K562 (cell line): ENCODE measurements around the gene SND1. TPM values are rescaled to one million over a fixed set of nuclear protein-coding genes. Genes with fewer than 3 reads are reported as not detected.

Source experiments
- ATAC-seq: fragments of 200-7000 bp; cut with Tn5 transposase; 3 replicates; pipeline ENCODE4 v1.9.1; 2020; ENCODE audit warnings: moderate library complexity
- BruUV-seq: library from RNA; stranded (reverse); fragments of 400-500 nt; replicated peaks from 2 replicates; lab custom pipeline; 2021; lab: Mats Ljungman, UMichigan
- CTCF ChIA-PET: fragments of 300-600 bp; formaldehyde crosslinking; extraction: SDS; loops from one replicate; lab custom pipeline; 2021; ENCODE audit warnings: low intra/inter-chr PET ratio; lab: Yijun Ruan, JAX
- POLR2A ChIA-PET: fragments of 300-600, 350-650 bp; sonication (Branson Sonifier 250); formaldehyde crosslinking; extraction: SDS; loops from one replicate; lab custom pipeline; 2021; ENCODE audit warnings: antibody characterized with exemption, inconsistent platforms; lab: Yijun Ruan, JAX
- DNase-seq, 4 experiments: peaks; one replicate each; pipeline versions ENCODE4 v3.0.0 to v3.0.0-alpha.2; 2011 to 2018; ENCODE audit warnings: low spot score in 3 of 4, mixed read lengths in 3 of 4; ENCODE audit errors: extremely low read depth in 1 of 4
- FAIRE-seq: peaks from 2 replicates; lab custom pipeline; 2011; peaks lifted over from hg19 to GRCh38; lab: Jason Lieb, UNC
- H2AFZ ChIP-seq: 2 replicates; pipeline ENCODE4 v1.6.0; 2011; ENCODE audit warnings: low read depth, low read length, control low read depth, inconsistent platforms
- H3K27ac ChIP-seq: fragments of 200-600 bp; 3 replicates; pipeline ENCODE4 v1.8.0; 2011; ENCODE audit warnings: low read depth, mild to moderate bottlenecking, control low read depth, inconsistent platforms, low read length, moderate library complexity, mixed read lengths; ENCODE audit errors: extremely low read depth
- H3K27me3 ChIP-seq, 2 experiments: fragments of 300-600 bp in 1 of 2; 2 replicates in 1 of 2; 3 replicates in 1 of 2; pipeline versions ENCODE4 v1.6.0 to v1.8.0; 2011; ENCODE audit warnings: inconsistent platforms in 2 of 2, low read length in 2 of 2, mild to moderate bottlenecking in 1 of 2, mixed read lengths in 1 of 2, moderate library complexity in 1 of 2; ENCODE audit not compliant: control insufficient read depth in 2 of 2, insufficient read depth in 2 of 2
- H3K36me3 ChIP-seq: fragments of 300-600 bp; 3 replicates; pipeline ENCODE4 v1.8.0; 2011; ENCODE audit warnings: mild to moderate bottlenecking, low read length, inconsistent platforms; ENCODE audit not compliant: control insufficient read depth, insufficient read depth
- H3K4me1 ChIP-seq, 2 experiments: fragments of 200-600 bp in 1 of 2; replicated peaks in 1 of 2; 2 replicates in 1 of 2; 3 replicates in 1 of 2; pipeline versions ENCODE4 v1.5.1 to v1.8.0; 2011; ENCODE audit warnings: inconsistent platforms in 2 of 2, low read length in 2 of 2, mild to moderate bottlenecking in 1 of 2, mixed read lengths in 1 of 2, moderate library complexity in 1 of 2; ENCODE audit not compliant: control insufficient read depth in 2 of 2, insufficient read depth in 2 of 2
- H3K4me2 ChIP-seq: 2 replicates; pipeline ENCODE4 v1.6.1; 2011; ENCODE audit warnings: low read length, control low read depth, inconsistent platforms, mixed read lengths; ENCODE audit not compliant: insufficient read depth
- H3K4me3 ChIP-seq: fragments of 200-600 bp; sonication (generic), shearing (Covaris generic); 2 replicates; pipeline ENCODE4 v1.5.1; 2016; ENCODE audit warnings: control low read depth, inconsistent platforms
- H3K79me2 ChIP-seq: fragments of 200-600 bp; 3 replicates; pipeline ENCODE4 v1.8.0; 2011; ENCODE audit warnings: low read length, inconsistent platforms; ENCODE audit not compliant: control insufficient read depth, insufficient read depth
- H3K9ac ChIP-seq, 2 experiments: 2 replicates each; pipeline versions ENCODE4 v1.6.0 to v1.6.1; 2011; ENCODE audit warnings: low read depth in 2 of 2, low read length in 2 of 2, control low read depth in 1 of 2, inconsistent platforms in 1 of 2, mild to moderate bottlenecking in 1 of 2, mixed read lengths in 1 of 2; ENCODE audit not compliant: insufficient read depth in 1 of 2
- H3K9me1 ChIP-seq: one replicate; pipeline ENCODE4 v1.6.0; 2011; ENCODE audit warnings: inconsistent platforms, mild to moderate bottlenecking, low read length, moderate library complexity; ENCODE audit not compliant: control insufficient read depth, insufficient read depth
- H3K9me3 ChIP-seq: replicated peaks from 2 replicates; pipeline ENCODE4 v1.5.1; 2011; ENCODE audit warnings: low read depth, low read length, inconsistent platforms; ENCODE audit not compliant: control insufficient read depth, insufficient read depth
- H4K20me1 ChIP-seq: replicated peaks from 2 replicates; pipeline ENCODE4 v1.6.1; 2011; ENCODE audit warnings: low read length, inconsistent platforms, mixed read lengths; ENCODE audit not compliant: control insufficient read depth, insufficient read depth
- RBM22 ChIP-seq: fragments of 200-400 bp; formaldehyde crosslinking; IDR thresholded peaks from 2 replicates; pipeline ENCODE4 v1.6.1; 2018; ENCODE audit warnings: low read length, low read depth; ENCODE audit not compliant: poor library complexity, severe bottlenecking
- RFX1 ChIP-seq: fragments of 450-650 bp; IDR thresholded peaks from 2 replicates; pipeline ENCODE4 v1.6.1; 2016; ENCODE audit warnings: mild to moderate bottlenecking, moderate library complexity
- SETDB1 ChIP-seq: IDR thresholded peaks from one replicate; pipeline ENCODE4 v1.6.1; 2012; ENCODE audit warnings: low read length, control low read depth, inconsistent platforms
- whole genome bisulfite sequencing: fragments of 100-300 bp; shearing (Covaris generic); methylation state at CpG from one replicate; pipeline ENCODE4 v1.1.6; 2016; ENCODE audit warnings: low coverage, mixed read lengths; ENCODE audit not compliant: insufficient coverage; ENCODE audit errors: missing lambda C conversion rate; 5-methylcytosine and 5-hydroxymethylcytosine counted together
- in situ Hi-C: fragments of 300-500 bp; cut with MboI; formaldehyde crosslinking; loops from 4 replicates; pipeline ENCODE4 v1.15.0; 2018; ENCODE audit warnings: inconsistent platforms, mixed read lengths
- intact Hi-C: fragments of 100-400 bp; cut with micrococcal nuclease; formaldehyde crosslinking; loops from 2 replicates; pipeline ENCODE4 v1.14.2; 2022
- polyA plus RNA-seq, 8 experiments: library from polyadenylated mRNA; depleted of rRNA in 4 of 8; stranded (reverse) in 5 of 8; unstranded in 3 of 8; fragments of >200 nt; fragmentation: Nextera tagmentation in 2 of 8; fragmentation: Illumina TruSeq in 1 of 8; extraction: Ambion mirVana in 2 of 8; extraction: Trizol in 1 of 8; gene quantifications; 2 replicates each; pipeline versions ENCODE4 v1.2.1 to v1.2.3, GENCODE V29; 2011 to 2014; ENCODE audit warnings: inconsistent platforms in 1 of 8, missing spikeins in 1 of 8
- total RNA-seq, 7 experiments: library from RNA; depleted of rRNA in 6 of 7; stranded (reverse); fragments of >200 nt in 6 of 7; fragmentation: Illumina TruSeq in 2 of 7; extraction: Trizol in 2 of 7; gene quantifications; 2 replicates each; pipeline versions ENCODE4 v1.2.1 to v1.2.3, GENCODE V29; 2011 to 2021; ENCODE audit warnings: low replicate concordance in 1 of 7
- TF ChIP-seq, protein P1 (sequence below): sonication (generic); formaldehyde crosslinking; IDR thresholded peaks from 2 replicates; pipeline ENCODE4 v1.8.0; 2022; ENCODE audit warnings: missing genetic modification reagents, mild to moderate bottlenecking, moderate library complexity, borderline replicate concordance
- TF ChIP-seq, protein P2 (sequence below): fragments of 450-650 bp; formaldehyde crosslinking; IDR thresholded peaks from 2 replicates; pipeline ENCODE4 v1.4.0; 2020; ENCODE audit warnings: mild to moderate bottlenecking, mixed read lengths
- TF ChIP-seq, protein P3 (sequence below): sonication (generic); formaldehyde crosslinking; IDR thresholded peaks from 2 replicates; pipeline ENCODE4 v1.5.0; 2020; ENCODE audit warnings: missing genetic modification reagents

SND1 gene
- total and polyA plus RNA-seq, 9 of the 15 experiments (the other 6 are each of a cell fraction or from before 2014, with no cell fraction given) = 46.5 to 307 (median 191) TPM

DNA sequence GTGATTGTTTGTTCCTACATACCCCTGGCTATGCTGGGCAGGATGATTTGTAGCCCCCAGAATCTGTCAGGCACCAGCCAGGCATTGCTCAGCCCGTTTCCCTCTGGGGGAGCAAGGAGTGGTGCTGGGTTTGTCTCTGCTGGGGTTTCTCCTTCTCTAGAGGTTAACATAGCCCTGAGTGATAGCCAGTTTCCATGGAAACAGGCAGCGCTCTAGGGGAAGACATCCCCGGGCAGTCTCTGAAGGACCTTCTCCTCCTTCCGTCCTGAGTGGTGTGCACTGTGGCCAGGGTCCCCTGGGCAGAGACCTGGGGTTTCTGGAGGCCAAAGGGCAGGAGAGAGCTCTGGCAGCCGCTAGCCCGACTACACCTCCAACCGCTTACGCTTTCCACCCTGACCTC, 429.8 kb downstream of the SND1 start:
- intact Hi-C loops = no loop called here

DNA sequence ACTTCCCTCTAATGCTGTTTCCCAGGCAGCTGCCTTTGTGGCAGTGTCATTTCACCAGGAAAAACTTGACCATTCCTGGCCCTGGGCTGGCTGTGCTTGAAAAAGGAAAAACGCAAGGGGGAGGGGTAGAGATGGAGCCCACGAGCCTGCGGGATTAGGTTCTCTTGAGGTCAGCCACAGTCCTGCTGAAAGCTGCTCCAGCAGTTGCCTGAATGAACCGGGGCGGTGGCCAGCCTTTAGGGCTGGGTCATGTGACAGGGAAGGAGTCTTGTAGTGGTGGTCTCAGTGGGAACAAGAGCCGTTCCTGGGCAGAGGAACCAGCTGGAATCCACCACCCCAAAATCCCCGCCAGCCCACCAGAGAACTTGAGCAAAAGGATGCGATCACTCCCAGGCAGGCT, 430.4 kb downstream of the SND1 start:
- Histone ChIP-seq H3K9me1 (peaks cover 8% of the 10 kb centered on the region), H2AFZ (no peak overlapping the region), H3K4me1 (peaks cover 0 to 3% of the 10 kb centered on the region in 2 experiments; a peak in 2 of 5 replicates), H3K36me3 (peaks cover 96% of the 10 kb centered on the region; the same call in 2 of the 3 replicates), H3K9me3 (no peaks in the 10 kb centered on the region), H4K20me1 (peaks cover 12% of the 10 kb centered on the region), H3K27ac (no peak overlapping the region), H3K4me2 (no peak overlapping the region), H3K4me3 (no peak overlapping the region), H3K79me2 (no peaks in the 10 kb centered on the region), H3K27me3 (no peaks in the 10 kb centered on the region), H3K9ac (no peak overlapping the region)
- BruUV-seq = no TSS peak
- CTCF ChIA-PET = no interaction called here
- 91% methylated on average over 8 of the region's 8 CpGs for WGBS
- FAIRE-seq (no peak), ATAC-seq (no peak), DNase-seq (no peak)
- intact Hi-C loops = no loop called here
- in situ Hi-C loops = no loop called here
- POLR2A ChIA-PET = interaction anchor here (0.7 kb wide), 1 partner anchor 16 kb away, joined by 3 read pairs; no protein-coding TSS in a partner anchor
- TF ChIP-seq RBM22 = peak; percentile 22
- TF ChIP-seq, protein P1, sequence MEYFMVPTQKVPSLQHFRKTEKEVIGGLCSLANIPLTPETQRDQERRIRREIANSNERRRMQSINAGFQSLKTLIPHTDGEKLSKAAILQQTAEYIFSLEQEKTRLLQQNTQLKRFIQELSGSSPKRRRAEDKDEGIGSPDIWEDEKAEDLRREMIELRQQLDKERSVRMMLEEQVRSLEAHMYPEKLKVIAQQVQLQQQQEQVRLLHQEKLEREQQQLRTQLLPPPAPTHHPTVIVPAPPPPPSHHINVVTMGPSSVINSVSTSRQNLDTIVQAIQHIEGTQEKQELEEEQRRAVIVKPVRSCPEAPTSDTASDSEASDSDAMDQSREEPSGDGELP (CRISPR knock-in tag) = no peak
- TF ChIP-seq, protein P2, sequence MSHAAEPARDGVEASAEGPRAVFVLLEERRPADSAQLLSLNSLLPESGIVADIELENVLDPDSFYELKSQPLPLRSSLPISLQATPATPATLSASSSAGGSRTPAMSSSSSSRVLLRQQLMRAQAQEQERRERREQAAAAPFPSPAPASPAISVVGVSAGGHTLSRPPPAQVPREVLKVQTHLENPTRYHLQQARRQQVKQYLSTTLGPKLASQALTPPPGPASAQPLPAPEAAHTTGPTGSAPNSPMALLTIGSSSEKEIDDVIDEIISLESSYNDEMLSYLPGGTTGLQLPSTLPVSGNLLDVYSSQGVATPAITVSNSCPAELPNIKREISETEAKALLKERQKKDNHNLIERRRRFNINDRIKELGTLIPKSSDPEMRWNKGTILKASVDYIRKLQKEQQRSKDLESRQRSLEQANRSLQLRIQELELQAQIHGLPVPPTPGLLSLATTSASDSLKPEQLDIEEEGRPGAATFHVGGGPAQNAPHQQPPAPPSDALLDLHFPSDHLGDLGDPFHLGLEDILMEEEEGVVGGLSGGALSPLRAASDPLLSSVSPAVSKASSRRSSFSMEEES (CRISPR knock-in tag) = peak; percentile 52
- TF ChIP-seq, protein P3, sequence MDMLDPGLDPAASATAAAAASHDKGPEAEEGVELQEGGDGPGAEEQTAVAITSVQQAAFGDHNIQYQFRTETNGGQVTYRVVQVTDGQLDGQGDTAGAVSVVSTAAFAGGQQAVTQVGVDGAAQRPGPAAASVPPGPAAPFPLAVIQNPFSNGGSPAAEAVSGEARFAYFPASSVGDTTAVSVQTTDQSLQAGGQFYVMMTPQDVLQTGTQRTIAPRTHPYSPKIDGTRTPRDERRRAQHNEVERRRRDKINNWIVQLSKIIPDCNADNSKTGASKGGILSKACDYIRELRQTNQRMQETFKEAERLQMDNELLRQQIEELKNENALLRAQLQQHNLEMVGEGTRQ (CRISPR knock-in tag) = 0 out of 2 replicates have a peak, but pooled peaks have one; percentile 15

More for the DNA sequence above, 429.8 kb downstream of the SND1 start:
- ATAC-seq (no peak), DNase-seq (no peak), FAIRE-seq (no peak)
- 87% methylated on average over 8 of the region's 8 CpGs for WGBS
- Histone ChIP-seq H3K27me3 (no peaks in the 10 kb centered on the region), H3K9me1 (peaks cover 8% of the 10 kb centered on the region), H4K20me1 (peaks cover 13% of the 10 kb centered on the region), H3K9me3 (no peaks in the 10 kb centered on the region), H3K4me3 (no peak overlapping the region), H3K36me3 (peaks cover 95% of the 10 kb centered on the region; the same call in 2 of the 3 replicates), H3K9ac (no peak overlapping the region), H2AFZ (no peak overlapping the region), H3K4me1 (peaks cover 0 to 6% of the 10 kb centered on the region in 2 experiments; a peak in 2 of 5 replicates), H3K4me2 (no peak overlapping the region), H3K27ac (no peak overlapping the region), H3K79me2 (no peaks in the 10 kb centered on the region)
- no TSS peak for BruUV-seq
- in situ Hi-C loops = no loop called here
- TF ChIP-seq SETDB1 (no peak), RFX1 (peak; percentile 64)
- CTCF ChIA-PET = no interaction called here
- POLR2A ChIA-PET = interaction anchor here (0.7 to 1.7 kb wide), 3 partner anchors 8 to 18 kb away, joined by 3 to 6 read pairs (median 4); no protein-coding TSS in a partner anchor
